HCT116 (cell line): ENCODE measurements around the gene GNAT2. TPM values are rescaled to one million over a fixed set of nuclear protein-coding genes. Genes with fewer than 3 reads are reported as not detected.

Source experiments
- ATAC-seq: fragments of 200-7000 bp; cut with Tn5 transposase; 2 replicates; pipeline ENCODE4 v1.9.1; 2020; ENCODE audit warnings: mild to moderate bottlenecking, moderate library complexity
- BruUV-seq: library from RNA; stranded (reverse); fragments of 400-500 nt; replicated peaks from 2 replicates; lab custom pipeline; 2021; lab: Mats Ljungman, UMichigan
- CTCF ChIA-PET: fragments of 300-600 bp; sonication (Branson Sonifier 250); formaldehyde crosslinking; loops from one replicate; lab custom pipeline; 2021; ENCODE audit warnings: antibody characterized with exemption; lab: Charles Lee
- POLR2A ChIA-PET: fragments of 300-600, 350-600 bp; sonication (Branson Sonifier 250); formaldehyde crosslinking; loops from one replicate; lab custom pipeline; 2021; ENCODE audit warnings: antibody characterized with exemption; lab: Charles Lee
- RAD21 ChIA-PET, 2 experiments: fragments of 300-600 bp; sonication (Branson Sonifier 250); formaldehyde crosslinking; loops; one replicate each; lab custom pipeline; 2023; ENCODE audit warnings: low total read pairs in 2 of 2; ENCODE audit not compliant: uncharacterized antibody in 2 of 2, unreplicated experiment in 2 of 2, low non-redundant PET in 1 of 2; lab: Charles Lee
- DNase-seq: peaks from one replicate; pipeline ENCODE4 v3.0.0-alpha.2; 2010; ENCODE audit warnings: low read depth, low spot score
- H2AFZ ChIP-seq: fragments of 200-600 bp; shearing (Covaris generic), sonication (generic); 2 replicates; pipeline ENCODE4 v1.6.1; 2017; ENCODE audit warnings: low read depth, mixed run types, mixed read lengths, antibody characterized with exemption, low read length; ENCODE audit not compliant: poor library complexity, severe bottlenecking
- H3K27ac ChIP-seq: 2 replicates; pipeline ENCODE4 v1.5.1; 2012; ENCODE audit warnings: low read depth, low read length
- H3K27me3 ChIP-seq: fragments of 200-600 bp; sonication (generic); 2 replicates; pipeline ENCODE4 v1.6.1; 2016; ENCODE audit warnings: mixed run types, low read length, mixed read lengths; ENCODE audit not compliant: insufficient read depth
- H3K36me3 ChIP-seq, 2 experiments: fragments of 200-500 bp in 1 of 2; fragments of 200-600 bp in 1 of 2; sonication (Bioruptor generic) in 1 of 2; sonication (generic) in 1 of 2; 2 replicates each; pipeline versions ENCODE4 v1.5.1 to v1.6.1; 2014 to 2016; ENCODE audit warnings: low read length in 2 of 2, inconsistent platforms in 1 of 2, mixed read lengths in 1 of 2, mixed run types in 1 of 2; ENCODE audit not compliant: insufficient read depth in 2 of 2, control insufficient read depth in 1 of 2
- H3K4me1 ChIP-seq, 2 experiments: fragments of 200-600 bp in 1 of 2; sonication (generic) in 1 of 2; 2 replicates each; pipeline versions ENCODE4 v1.5.1 to v1.6.1; 2012 to 2017; ENCODE audit warnings: low read length in 2 of 2, inconsistent platforms in 1 of 2, mild to moderate bottlenecking in 1 of 2, mixed read lengths in 1 of 2, mixed run types in 1 of 2, moderate library complexity in 1 of 2; ENCODE audit not compliant: insufficient read depth in 2 of 2, control insufficient read depth in 1 of 2
- H3K4me2 ChIP-seq: fragments of 200-600 bp; sonication (generic); 2 replicates; pipeline ENCODE4 v1.6.1; 2017; ENCODE audit warnings: mixed run types, low read length, mixed read lengths
- H3K4me3 ChIP-seq, 2 experiments: fragments of 200-600 bp in 1 of 2; sonication (generic) in 1 of 2; replicated peaks in 1 of 2; 2 replicates each; pipeline ENCODE4 v1.5.1; 2011 to 2016; ENCODE audit warnings: low read length in 2 of 2, control low read depth in 1 of 2, low read depth in 1 of 2, mild to moderate bottlenecking in 1 of 2, mixed read lengths in 1 of 2, mixed run types in 1 of 2
- H3K79me2 ChIP-seq: fragments of 200-600 bp; sonication (generic); 2 replicates; pipeline ENCODE4 v1.6.1; 2017; ENCODE audit warnings: mild to moderate bottlenecking, mixed run types, low read length, moderate library complexity, mixed read lengths; ENCODE audit not compliant: insufficient read depth
- H3K9ac ChIP-seq: fragments of 200-600 bp; sonication (generic); 2 replicates; pipeline ENCODE4 v1.6.1; 2016; ENCODE audit warnings: low read length, mixed read lengths
- H3K9me2 ChIP-seq: fragments of 200-600 bp; sonication (generic), shearing (Covaris generic); 2 replicates; pipeline ENCODE4 v1.6.1; 2017; ENCODE audit warnings: mixed run types, mild to moderate bottlenecking, moderate library complexity; ENCODE audit not compliant: insufficient read depth
- H3K9me3 ChIP-seq, 2 experiments: fragments of 200-500 bp in 1 of 2; fragments of 200-600 bp in 1 of 2; sonication (Bioruptor generic) in 1 of 2; sonication (generic) in 1 of 2; 2 replicates each; pipeline ENCODE4 v1.6.1; 2014 to 2017; ENCODE audit warnings: low read length in 2 of 2, mixed read lengths in 2 of 2, inconsistent platforms in 1 of 2, low read depth in 1 of 2, mild to moderate bottlenecking in 1 of 2, mixed run types in 1 of 2, moderate library complexity in 1 of 2; ENCODE audit not compliant: control insufficient read depth in 1 of 2, insufficient read depth in 1 of 2
- H4K20me1 ChIP-seq: fragments of 200-600 bp; sonication (generic), shearing (Covaris generic); 2 replicates; pipeline ENCODE4 v1.6.1; 2017; ENCODE audit warnings: mixed run types, mild to moderate bottlenecking, moderate library complexity; ENCODE audit not compliant: insufficient read depth
- CTCF ChIP-seq, 3 experiments: fragments of 200-600 bp in 1 of 3; sonication (generic) in 1 of 3; IDR thresholded peaks in 2 of 3; conservative IDR thresholded peaks in 1 of 3; 2 replicates each; pipeline ENCODE4 v1.5.1; 2012 to 2017; ENCODE audit warnings: low read depth in 2 of 3, low read length in 2 of 3, antibody characterized with exemption in 1 of 3, borderline replicate concordance in 1 of 3, control low read depth in 1 of 3, mild to moderate bottlenecking in 1 of 3, mixed read lengths in 1 of 3, mixed run types in 1 of 3, moderate library complexity in 1 of 3; ENCODE audit not compliant: insufficient read depth in 1 of 3
- EGR1 ChIP-seq: IDR thresholded peaks from 2 replicates; pipeline ENCODE4 v1.6.1; 2012; ENCODE audit warnings: low read depth
- FOSL1 ChIP-seq: IDR thresholded peaks from 2 replicates; pipeline ENCODE4 v1.6.1; 2012; ENCODE audit warnings: low read depth
- POLR2A ChIP-seq: IDR thresholded peaks from 2 replicates; pipeline ENCODE4 v1.7.0; 2011; ENCODE audit warnings: borderline replicate concordance; ENCODE audit not compliant: insufficient read depth, insufficient read length; ENCODE audit errors: extremely low read depth
- POLR2AphosphoS5 ChIP-seq: IDR thresholded peaks from 2 replicates; pipeline ENCODE4 v1.6.1; 2011; ENCODE audit warnings: mild to moderate bottlenecking, low read depth, low read length, moderate library complexity
- SIN3A ChIP-seq: IDR thresholded peaks from 2 replicates; pipeline ENCODE4 v1.6.1; 2012; ENCODE audit warnings: low read depth
- SP1 ChIP-seq: IDR thresholded peaks from 2 replicates; pipeline ENCODE4 v1.6.1; 2012; ENCODE audit warnings: low read depth
- SRF ChIP-seq: IDR thresholded peaks from 2 replicates; pipeline ENCODE4 v1.6.1; 2012; ENCODE audit warnings: low read depth
- TCF7L2 ChIP-seq: IDR thresholded peaks from 2 replicates; pipeline ENCODE4 v1.7.0; 2011; ENCODE audit warnings: borderline replicate concordance, inconsistent platforms; ENCODE audit not compliant: insufficient read depth, insufficient read length; ENCODE audit errors: extremely low read depth
- YY1 ChIP-seq: IDR thresholded peaks from 2 replicates; pipeline ENCODE4 v1.6.1; 2011; ENCODE audit warnings: low read length, low read depth, moderate library complexity, mild to moderate bottlenecking; ENCODE audit not compliant: insufficient replicate concordance; ENCODE audit errors: extremely low read depth
- ZFX ChIP-seq: fragments of 450-650 bp; IDR thresholded peaks from 2 replicates; pipeline ENCODE4 v1.6.1; 2017
- intact Hi-C: fragments of 100-400 bp; cut with micrococcal nuclease; formaldehyde crosslinking; loops from 2 replicates; pipeline ENCODE4 v1.10.0; 2022
- total RNA-seq: library from RNA; stranded (reverse); gene quantifications from one replicate; pipeline ENCODE4 v1.2.1, GENCODE V29; 2021; ENCODE audit not compliant: unreplicated experiment

Gene GNAT2
- total RNA-seq, 1 experiment from 2014 or later = 0.76 TPM

- Histone ChIP-seq H3K27ac (no peak overlapping the region), H2AFZ (no peak overlapping the region), H3K79me2 (no peaks in the 10 kb centered on the region), H3K9ac (no peak overlapping the region), H3K4me2 (no peak overlapping the region), H3K36me3 (no peaks in the 10 kb centered on the region), H3K4me3 (no peak overlapping the region), H3K9me2 (no peaks in the 10 kb centered on the region), H4K20me1 (no peaks in the 10 kb centered on the region), H3K4me1 (peaks cover 14 to 29% of the 10 kb centered on the region in 2 experiments), H3K27me3 (no peaks in the 10 kb centered on the region), H3K9me3 (no peaks in the 10 kb centered on the region)
- no peak for DNase-seq
- POLR2A ChIA-PET = interaction anchor here (0.6 to 1.8 kb wide), 5 partner anchors 10 to 136 kb away, joined by 3 to 8 read pairs (median 4); partner anchors contain the start of gene GNAI3
- peak; percentile 2; the same call in 1 of the 2 replicates for ATAC-seq
- no TSS peak for BruUV-seq
- intact Hi-C loops = loop anchor here (1.0 to 2.0 kb wide), 2 partner anchors 93 to 133 kb away; no protein-coding TSS in a partner anchor
- RAD21 ChIA-PET = interaction anchor here (0.6 to 2.4 kb wide), 12 partner anchors 9 to 345 kb away, joined by 3 to 11 read pairs (median 5); partner anchors contain the start of genes AHCYL1 (in 2 of the 2) and GNAI3 (in 1 of the 2)
- CTCF ChIA-PET = interaction anchor here (0.6 to 4.0 kb wide), 24 partner anchors 9 to 466 kb away, joined by 3 to 73 read pairs (median 6); partner anchors contain the start of genes AHCYL1, GNAI3 and GSTM4
- TF ChIP-seq ZFX (no peak), EGR1 (no peak), CTCF (IDR thresholded peaks at IDR 0.05 in 2 of 3, conservative IDR thresholded peaks at IDR 0.05 in 1 of 3; ENCODE audit: borderline replicate concordance in 1 of 3, insufficient read depth in 1 of 3, low read depth in 2 of 3, low read length in 2 of 3) (no peak), SRF (no peak), POLR2AphosphoS5 (no peak), POLR2A (no peak), FOSL1 (no peak), TCF7L2 (no peak), SIN3A (no peak), YY1 (no peak), SP1 (no peak)
- TF ChIP-seq, all 23 proteins: peak for 0
Observed at GRCh38 chr1:109639841-109640184, 20.4 kb upstream of the GNAT2 start.
